ENCODE measurements around the gene FSTL1.

FSTL1 gene

GRCh38 chr3:120353463-120353862 is 97.3 kb downstream of the FSTL1 start:
- DNase-seq (ENCODE audit: low read depth in 2 of 2), result no peak

GRCh38 chr3:120352017-120352416 is 98.8 kb downstream of the FSTL1 start:
- no peak for DNase-seq (ENCODE audit: low read depth in 2 of 2)

- no peak for DNase-seq (ENCODE audit: low read depth in 2 of 2)
Observed at GRCh38 chr3:120350401-120350941, 100.3 kb downstream of the FSTL1 start.

GRCh38 chr3:120349855-120350125 is 101.0 kb downstream of the FSTL1 start:
- DNase-seq (ENCODE audit: low read depth in 2 of 2), result no peak

- DNase-seq (ENCODE audit: low read depth in 2 of 2), result peak; percentile 70 to 75
Observed at GRCh38 chr3:120348991-120349854, 101.6 kb downstream of the FSTL1 start, which contains the start of gene LRRC58. TSS of gene LRRC58 (minus strand) at chr3:120349354. CDS start at chr3:120349243, 111 bp downstream.

GRCh38 chr3:120348065-120348990 is 102.5 kb downstream of the FSTL1 start:
- peak; percentile 6 to 36 for DNase-seq (ENCODE audit: low read depth in 2 of 2)

- no peak for DNase-seq (ENCODE audit: low read depth in 2 of 2)
Observed at GRCh38 chr3:120344349-120344748, 106.4 kb downstream of the FSTL1 start.

Data from activated CD8-positive, alpha-beta memory T cell treated with anti-CD3 and anti-CD28 coated beads for 4 hours (primary cell).